ENCODE results near the gene GNG12. TPM values are rescaled to one million over a fixed set of nuclear protein-coding genes. Genes with fewer than 3 reads are reported as not detected.

GNG12 gene
- total RNA-seq, 2 experiments from 2014 or later: not detected

GRCh38 chr1:67695963-67696362 is 137.3 kb downstream of the GNG12 start:
- CTCF ChIA-PET: no interaction called here
- H3K27me3 Mint-ChIP-seq: no peaks in the 10 kb centered on the region
- H3K4me1 ChIP-seq (ENCODE audit: insufficient read depth, low read length): no peaks in the 10 kb centered on the region
- H3K4me1 Mint-ChIP-seq (ENCODE audit: low read depth): no peaks in the 10 kb centered on the region
- no peaks in the 10 kb centered on the region for H3K36me3 ChIP-seq (ENCODE audit: insufficient read depth, low read length)
- H3K27ac ChIP-seq (ENCODE audit: low read depth in 1 of 2, low read length in 2 of 2): no peak overlapping the region
- no peak overlapping the region for H3K4me3 ChIP-seq (ENCODE audit: low read length)
- no peak for TF ChIP-seq CTCF (IDR thresholded peaks at IDR 0.05)
- POLR2A ChIA-PET: interaction anchor here (1.5 kb wide), 1 partner anchor 10 kb away, joined by 7 read pairs; the partner anchor contains the start of gene GADD45A
- H3K36me3 Mint-ChIP-seq (ENCODE audit: low read depth): no peaks in the 10 kb centered on the region
- no peak overlapping the region for H3K27ac Mint-ChIP-seq
- H3K9me3 ChIP-seq (ENCODE audit: control insufficient read depth in 1 of 2, insufficient read depth in 1 of 2, low read length in 2 of 2): no peaks in the 10 kb centered on the region
- ATAC-seq (ENCODE audit: poor library complexity): no peak
- no peak overlapping the region for H3K4me3 Mint-ChIP-seq
- no peak for DNase-seq
- intact Hi-C loops (cut with DNase I, micrococcal nuclease): no loop called here
- H3K9me3 Mint-ChIP-seq: no peaks in the 10 kb centered on the region
- no peaks in the 10 kb centered on the region for H3K27me3 ChIP-seq (ENCODE audit: control insufficient read depth in 1 of 2, insufficient read depth in 2 of 2, low read length in 2 of 2)

GRCh38 chr1:67691712-67692111 is 141.6 kb downstream of the GNG12 start:
- Mint-ChIP-seq H3K27me3 (no peaks in the 10 kb centered on the region), H3K4me3 (no peak overlapping the region), H3K36me3 (ENCODE audit: low read depth) (peaks cover 7% of the 10 kb centered on the region), H3K4me1 (ENCODE audit: low read depth) (peaks cover 6% of the 10 kb centered on the region), H3K9me3 (no peaks in the 10 kb centered on the region), H3K27ac (no peak overlapping the region)
- Histone ChIP-seq H3K27ac (ENCODE audit: low read depth in 1 of 2, low read length in 2 of 2) (no peak overlapping the region), H3K27me3 (ENCODE audit: control insufficient read depth in 1 of 2, insufficient read depth in 2 of 2, low read length in 2 of 2) (no peaks in the 10 kb centered on the region), H3K9me3 (ENCODE audit: control insufficient read depth in 1 of 2, insufficient read depth in 1 of 2, low read length in 2 of 2) (no peaks in the 10 kb centered on the region), H3K36me3 (ENCODE audit: insufficient read depth, low read length) (peaks cover 3% of the 10 kb centered on the region), H3K4me1 (ENCODE audit: insufficient read depth, low read length) (peaks cover 4% of the 10 kb centered on the region), H3K4me3 (ENCODE audit: low read length) (no peak overlapping the region)
- no peak for TF ChIP-seq CTCF (IDR thresholded peaks at IDR 0.05)
- intact Hi-C loops (cut with DNase I, micrococcal nuclease): no loop called here
- ChIA-PET POLR2A (no interaction called here), CTCF (interaction anchor here (1.4 kb wide), 1 partner anchor 9 kb away, joined by 4 read pairs; no protein-coding TSS in a partner anchor)
- ATAC-seq (ENCODE audit: poor library complexity) (no peak), DNase-seq (no peak)

GRCh38 chr1:67690411-67690810 is 142.9 kb downstream of the GNG12 start:
- ChIA-PET CTCF (no interaction called here), POLR2A (no interaction called here)
- Mint-ChIP-seq H3K36me3 (ENCODE audit: low read depth) (peaks cover 12% of the 10 kb centered on the region), H3K9me3 (no peaks in the 10 kb centered on the region), H3K27ac (no peak overlapping the region), H3K4me1 (ENCODE audit: low read depth) (peaks cover 10% of the 10 kb centered on the region), H3K27me3 (no peaks in the 10 kb centered on the region), H3K4me3 (no peak overlapping the region)
- peaks cover 3% of the 10 kb centered on the region for H3K36me3 ChIP-seq (ENCODE audit: insufficient read depth, low read length)
- H3K9me3 ChIP-seq (ENCODE audit: control insufficient read depth in 1 of 2, insufficient read depth in 1 of 2, low read length in 2 of 2): no peaks in the 10 kb centered on the region
- intact Hi-C loops (cut with DNase I, micrococcal nuclease): no loop called here
- no peak for TF ChIP-seq CTCF (IDR thresholded peaks at IDR 0.05)
- H3K4me1 ChIP-seq (ENCODE audit: insufficient read depth, low read length): peaks cover 9% of the 10 kb centered on the region
- no peaks in the 10 kb centered on the region for H3K27me3 ChIP-seq (ENCODE audit: control insufficient read depth in 1 of 2, insufficient read depth in 2 of 2, low read length in 2 of 2)
- ATAC-seq (ENCODE audit: poor library complexity): no peak
- H3K27ac ChIP-seq (ENCODE audit: low read depth in 1 of 2, low read length in 2 of 2): no peak overlapping the region
- DNase-seq: no peak
- H3K4me3 ChIP-seq (ENCODE audit: low read length): no peak overlapping the region

All from CD4-positive, alpha-beta T cell (primary cell).